GM13976 (cell line): Measurements from ENCODE around the gene TJP1.
"Not testable (repeated sequence)": the region's sequence is repeated elsewhere in the genome, so short reads cannot be mapped to it uniquely, and the experiment has no call there.

Experiments used
- DNase-seq: peaks from one replicate; pipeline ENCODE4 v3.0.0; 2012; ENCODE audit warnings: low spot score
- in situ Hi-C: fragments of 300-500 bp; cut with MboI; formaldehyde crosslinking; loops from one replicate; pipeline ENCODE4 v1.12.0; 2022; ENCODE audit warnings: low sequenced_read_pairs, mixed read lengths, inconsistent platforms; ENCODE audit not compliant: unreplicated experiment
- TF ChIP-seq, protein P1 (sequence below): IDR thresholded peaks from 2 replicates; pipeline ENCODE4 v1.5.1; 2012; ENCODE audit warnings: borderline replicate concordance, mild to moderate bottlenecking; ENCODE audit not compliant: insufficient read depth; ENCODE audit errors: extremely low read depth, missing control alignments, control extremely low read depth

TJP1 gene

DNA sequence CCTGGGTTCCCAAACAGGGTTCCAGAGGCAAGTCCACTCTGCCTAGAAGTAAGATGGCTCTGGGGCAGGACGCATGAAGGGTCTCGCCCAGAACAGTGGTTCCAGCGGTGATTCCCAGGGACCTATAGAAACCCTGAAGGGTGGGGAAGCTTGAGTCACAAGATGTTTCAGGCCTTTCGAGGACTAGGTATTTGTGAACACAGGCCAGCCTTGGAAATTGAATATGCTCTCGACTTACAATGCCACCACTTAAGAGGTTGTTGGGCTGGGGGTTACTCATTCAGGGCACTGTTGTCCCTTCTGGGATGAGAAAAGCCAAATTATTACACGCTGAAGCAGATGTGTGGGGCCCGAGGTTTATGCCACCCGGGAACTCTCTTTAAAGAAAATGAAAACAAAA lies 152.0 kb downstream of the TJP1 start:
- TF ChIP-seq, protein P1, sequence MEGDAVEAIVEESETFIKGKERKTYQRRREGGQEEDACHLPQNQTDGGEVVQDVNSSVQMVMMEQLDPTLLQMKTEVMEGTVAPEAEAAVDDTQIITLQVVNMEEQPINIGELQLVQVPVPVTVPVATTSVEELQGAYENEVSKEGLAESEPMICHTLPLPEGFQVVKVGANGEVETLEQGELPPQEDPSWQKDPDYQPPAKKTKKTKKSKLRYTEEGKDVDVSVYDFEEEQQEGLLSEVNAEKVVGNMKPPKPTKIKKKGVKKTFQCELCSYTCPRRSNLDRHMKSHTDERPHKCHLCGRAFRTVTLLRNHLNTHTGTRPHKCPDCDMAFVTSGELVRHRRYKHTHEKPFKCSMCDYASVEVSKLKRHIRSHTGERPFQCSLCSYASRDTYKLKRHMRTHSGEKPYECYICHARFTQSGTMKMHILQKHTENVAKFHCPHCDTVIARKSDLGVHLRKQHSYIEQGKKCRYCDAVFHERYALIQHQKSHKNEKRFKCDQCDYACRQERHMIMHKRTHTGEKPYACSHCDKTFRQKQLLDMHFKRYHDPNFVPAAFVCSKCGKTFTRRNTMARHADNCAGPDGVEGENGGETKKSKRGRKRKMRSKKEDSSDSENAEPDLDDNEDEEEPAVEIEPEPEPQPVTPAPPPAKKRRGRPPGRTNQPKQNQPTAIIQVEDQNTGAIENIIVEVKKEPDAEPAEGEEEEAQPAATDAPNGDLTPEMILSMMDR: no peak
- DNase-seq: no peak
- in situ Hi-C loops: no loop called here

- TF ChIP-seq, protein P1: no peak
- in situ Hi-C loops: no loop called here
- no peak for DNase-seq
These were observed 152.4 kb downstream of the TJP1 start for GRCh38 chr15:29669823-29670222.

- TF ChIP-seq, protein P1: no peak
- no peak for DNase-seq
- in situ Hi-C loops: no loop called here
These were observed 154.1 kb downstream of the TJP1 start for GRCh38 chr15:29668120-29668602.

- in situ Hi-C loops: no loop called here
- TF ChIP-seq, protein P1: no peak
- DNase-seq: no peak
These were observed 156.0 kb downstream of the TJP1 start for GRCh38 chr15:29666241-29666640.

GRCh38 chr15:29665444-29666003 lies 156.7 kb downstream of the TJP1 start:
- TF ChIP-seq, protein P1: no peak
- no peak for DNase-seq
- in situ Hi-C loops: no loop called here

GRCh38 chr15:29664406-29664805 lies 157.9 kb downstream of the TJP1 start:
- in situ Hi-C loops: no loop called here
- no peak for DNase-seq
- TF ChIP-seq, protein P1: no peak

DNA sequence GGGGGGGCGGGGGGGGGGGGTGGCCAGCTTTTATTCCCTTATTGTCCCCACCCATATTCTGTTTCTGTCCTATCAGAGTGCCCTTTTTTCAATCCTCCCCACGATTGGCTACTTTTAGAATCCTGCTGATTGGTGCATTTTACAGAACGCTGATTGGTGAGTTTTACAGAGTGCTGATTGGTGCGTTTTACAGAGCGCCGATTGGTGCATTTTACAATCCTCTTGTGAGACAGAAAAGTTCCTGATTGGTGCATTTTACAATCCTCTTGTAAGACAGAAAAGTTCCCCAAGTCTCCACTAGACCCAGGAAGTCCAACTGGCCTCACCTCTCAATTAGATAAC lies 164.8 kb downstream of the TJP1 start:
- in situ Hi-C loops, DNase-seq: not testable (repeated sequence)
